Suppressor macrophage treated with lipopolysaccharide for 4 hours (primary cell): ENCODE measurements around the gene GTF2A1.

ENCODE experiments used
- DNase-seq: peaks from one replicate; pipeline ENCODE4 v3.0.0-alpha.2; 2020

GTF2A1 gene

DNA sequence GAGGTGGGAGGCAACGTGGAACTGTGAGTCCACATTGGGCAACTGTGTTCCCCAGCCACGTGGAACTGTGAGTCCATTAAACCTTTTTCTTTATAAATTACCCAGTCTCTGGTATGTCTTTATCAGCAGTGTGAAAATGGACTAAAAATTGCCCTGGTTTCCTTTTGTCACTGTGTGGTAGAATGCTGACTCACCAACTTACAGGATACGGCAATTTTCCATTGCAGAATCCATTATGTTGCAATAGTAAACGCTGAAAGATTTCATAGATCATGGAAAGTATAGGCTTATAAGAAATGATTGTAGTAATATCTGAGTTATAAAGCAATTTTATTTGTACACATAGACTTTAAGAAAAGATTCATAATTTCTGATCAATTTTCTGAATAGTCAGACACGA is 93.0 kb downstream of the GTF2A1 start:
- peak; percentile 79 for DNase-seq

DNA sequence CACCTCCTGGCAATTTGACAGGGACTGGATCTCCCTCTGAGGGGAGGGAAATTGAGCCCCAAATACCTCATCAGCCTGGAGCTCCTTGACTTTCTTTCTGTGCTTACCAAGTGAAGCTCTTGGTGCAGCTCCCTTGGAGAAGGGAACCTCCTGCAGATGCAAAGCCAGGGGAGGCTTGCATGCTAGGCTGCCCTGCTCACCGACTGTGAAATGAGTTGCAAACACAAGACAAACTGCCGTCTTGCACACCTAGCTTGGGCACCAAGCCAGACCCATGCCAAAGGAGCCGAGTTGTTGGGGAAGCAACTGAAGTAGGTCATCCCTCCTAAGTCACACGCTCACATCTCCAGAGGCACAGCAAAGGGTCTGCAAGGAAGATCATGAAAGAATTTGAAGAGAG is 95.2 kb downstream of the GTF2A1 start:
- no peak for DNase-seq
